H9 (cell line): Measurements from ENCODE around the gene PLN. TPM values are rescaled to one million over a fixed set of nuclear protein-coding genes. Genes with fewer than 3 reads are reported as not detected.

Experiments
- DNase-seq: peaks from one replicate; pipeline ENCODE4 v3.0.0-alpha.2; 2017
- H2AFZ ChIP-seq: one replicate; pipeline ENCODE4 v1.6.1; 2013; ENCODE audit warnings: mild to moderate bottlenecking, low read length, control low read depth, moderate library complexity
- H2AK5ac ChIP-seq: 2 replicates; pipeline ENCODE4 v1.6.1; 2013; ENCODE audit warnings: low read length, control low read depth, mixed read lengths; ENCODE audit not compliant: insufficient read length
- H2BK120ac ChIP-seq: one replicate; pipeline ENCODE4 v1.6.1; 2013; ENCODE audit warnings: low read depth, mild to moderate bottlenecking, low read length, control low read depth, inconsistent platforms; ENCODE audit not compliant: poor library complexity, severe bottlenecking
- H2BK12ac ChIP-seq: 2 replicates; pipeline ENCODE4 v1.6.1; 2013; ENCODE audit warnings: low read length, control low read depth, mixed read lengths, low read depth; ENCODE audit not compliant: insufficient read length
- H2BK15ac ChIP-seq: 2 replicates; pipeline ENCODE4 v1.6.1; 2013; ENCODE audit warnings: low read depth, low read length, control low read depth
- H2BK20ac ChIP-seq: one replicate; pipeline ENCODE4 v1.6.1; 2013; ENCODE audit warnings: low read depth, mild to moderate bottlenecking, low read length, control low read depth, inconsistent platforms; ENCODE audit not compliant: poor library complexity, severe bottlenecking
- H2BK5ac ChIP-seq: 2 replicates; pipeline ENCODE4 v1.6.1; 2013; ENCODE audit warnings: low read length, control low read depth, mixed read lengths; ENCODE audit not compliant: insufficient read length
- H3K14ac ChIP-seq: 2 replicates; pipeline ENCODE4 v1.6.1; 2013; ENCODE audit warnings: low read length, control low read depth; ENCODE audit not compliant: insufficient read depth
- H3K18ac ChIP-seq: 2 replicates; pipeline ENCODE4 v1.6.1; 2013; ENCODE audit warnings: low read depth, mild to moderate bottlenecking, mixed read lengths, low read length, control low read depth; ENCODE audit not compliant: insufficient read length
- H3K23ac ChIP-seq: 2 replicates; pipeline ENCODE4 v1.6.1; 2013; ENCODE audit warnings: low read length, control low read depth, mixed read lengths, low read depth; ENCODE audit not compliant: insufficient read length
- H3K23me2 ChIP-seq: 2 replicates; pipeline ENCODE4 v1.6.1; 2013; ENCODE audit warnings: low read depth, mild to moderate bottlenecking, mixed read lengths, low read length, control low read depth; ENCODE audit not compliant: insufficient read length, poor library complexity, severe bottlenecking
- H3K27ac ChIP-seq: 2 replicates; pipeline ENCODE4 v1.5.1; 2013; ENCODE audit warnings: low read length, control low read depth, mixed read lengths, low read depth; ENCODE audit not compliant: insufficient read length
- H3K27me3 ChIP-seq: 2 replicates; pipeline ENCODE4 v1.6.1; 2013; ENCODE audit warnings: low read length, control low read depth, inconsistent platforms; ENCODE audit not compliant: insufficient read depth
- H3K4ac ChIP-seq: 2 replicates; pipeline ENCODE4 v1.6.1; 2013; ENCODE audit warnings: low read depth, mild to moderate bottlenecking, control low read depth, inconsistent platforms, low read length, moderate library complexity
- H3K4me1 ChIP-seq: 2 replicates; pipeline ENCODE4 v1.6.1; 2013; ENCODE audit warnings: low read length, control low read depth, inconsistent platforms; ENCODE audit not compliant: insufficient read depth
- H3K4me2 ChIP-seq: 2 replicates; pipeline ENCODE4 v1.6.1; 2013; ENCODE audit warnings: low read length, control low read depth, mixed read lengths; ENCODE audit not compliant: insufficient read length, insufficient read depth
- H3K56ac ChIP-seq: 2 replicates; pipeline ENCODE4 v1.6.1; 2013; ENCODE audit warnings: low read depth, mild to moderate bottlenecking, mixed read lengths, low read length, control low read depth; ENCODE audit not compliant: insufficient read length
- H3K79me1 ChIP-seq: 2 replicates; pipeline ENCODE4 v1.6.1; 2013; ENCODE audit warnings: low read depth, mild to moderate bottlenecking, moderate library complexity, low read length, control low read depth, inconsistent platforms; ENCODE audit not compliant: insufficient read depth, poor library complexity, severe bottlenecking
- H3K79me2 ChIP-seq: 2 replicates; pipeline ENCODE4 v1.6.1; 2013; ENCODE audit warnings: low read length, control low read depth, inconsistent platforms; ENCODE audit not compliant: insufficient read depth
- H3K9ac ChIP-seq: 2 replicates; pipeline ENCODE4 v1.6.1; 2013; ENCODE audit warnings: low read length, control low read depth, mixed read lengths; ENCODE audit not compliant: insufficient read length; ENCODE audit errors: extremely low read depth
- H3K9me3 ChIP-seq: one replicate; pipeline ENCODE4 v1.6.1; 2013; ENCODE audit warnings: low read depth, low read length, inconsistent platforms; ENCODE audit not compliant: control insufficient read depth
- H3T11ph ChIP-seq: one replicate; pipeline ENCODE4 v1.6.1; 2013; ENCODE audit warnings: mild to moderate bottlenecking, low read length, control low read depth, inconsistent platforms
- H4K20me1 ChIP-seq: one replicate; pipeline ENCODE4 v1.6.1; 2013; ENCODE audit not compliant: control insufficient read depth, insufficient read length, insufficient read depth
- H4K5ac ChIP-seq: 2 replicates; pipeline ENCODE4 v1.6.1; 2013; ENCODE audit warnings: low read depth, mild to moderate bottlenecking, mixed read lengths, low read length, control low read depth; ENCODE audit not compliant: insufficient read length
- H4K8ac ChIP-seq: replicated peaks from 2 replicates; pipeline ENCODE4 v1.6.1; 2013; ENCODE audit warnings: low read length, control low read depth, mixed read lengths, low read depth; ENCODE audit not compliant: insufficient read length
- H4K91ac ChIP-seq: 2 replicates; pipeline ENCODE4 v1.6.1; 2013; ENCODE audit warnings: low read depth, mild to moderate bottlenecking, moderate library complexity, mixed read lengths, low read length, control low read depth; ENCODE audit not compliant: insufficient read length
- H3K27ac Mint-ChIP-seq, 3 experiments: 2 replicates in 2 of 3; 3 replicates in 1 of 3; pipeline ENCODE4 v1.8.0; 2020 to 2021; ENCODE audit warnings: mixed read lengths in 3 of 3, mild to moderate bottlenecking in 1 of 3, moderate library complexity in 1 of 3
- H3K27me3 Mint-ChIP-seq: 2 replicates; pipeline ENCODE4 v1.8.0; 2021; ENCODE audit warnings: low read depth, mild to moderate bottlenecking, moderate library complexity, mixed read lengths
- H3K36me3 Mint-ChIP-seq, 3 experiments: 2 replicates in 2 of 3; 3 replicates in 1 of 3; pipeline ENCODE4 v1.8.0; 2020 to 2021; ENCODE audit warnings: low read depth in 3 of 3, mixed read lengths in 3 of 3; ENCODE audit not compliant: insufficient read depth in 1 of 3
- H3K4me1 Mint-ChIP-seq, 2 experiments: 2 replicates each; pipeline ENCODE4 v1.8.0; 2020; ENCODE audit warnings: mixed read lengths in 2 of 2
- H3K4me3 Mint-ChIP-seq, 2 experiments: 2 replicates in 1 of 2; 3 replicates in 1 of 2; pipeline ENCODE4 v1.8.0; 2020 to 2021; ENCODE audit warnings: mild to moderate bottlenecking in 2 of 2, mixed read lengths in 2 of 2, moderate library complexity in 1 of 2
- H3K9me3 Mint-ChIP-seq, 2 experiments: 2 replicates in 1 of 2; 3 replicates in 1 of 2; pipeline ENCODE4 v1.8.0; 2020; ENCODE audit warnings: mild to moderate bottlenecking in 2 of 2, mixed read lengths in 2 of 2, moderate library complexity in 1 of 2
- WGBS: extraction: QIAGEN DNeasy Blood & Tissue Kit; methylation state at CpG from one replicate; pipeline ENCODE4 v1.1.7; 2013; ENCODE audit warnings: missing lambda C conversion rate, low lambda C conversion rate, mixed read lengths; ENCODE audit not compliant: insufficient read length; ENCODE audit errors: extremely low coverage; 5-methylcytosine and 5-hydroxymethylcytosine counted together
- total RNA-seq: library from RNA; stranded (reverse); gene quantifications from 2 replicates; pipeline ENCODE4 v1.2.1, GENCODE V29; 2021
- TF ChIP-seq, protein P1 (sequence below): fragments of 200-600 bp; sonication (generic); conservative IDR thresholded peaks from 3 replicates; pipeline ENCODE4 v1.8.0; 2021; ENCODE audit warnings: antibody characterized with exemption, mild to moderate bottlenecking

Gene PLN
- total RNA-seq, 1 experiment from 2014 or later, result not detected

DNA sequence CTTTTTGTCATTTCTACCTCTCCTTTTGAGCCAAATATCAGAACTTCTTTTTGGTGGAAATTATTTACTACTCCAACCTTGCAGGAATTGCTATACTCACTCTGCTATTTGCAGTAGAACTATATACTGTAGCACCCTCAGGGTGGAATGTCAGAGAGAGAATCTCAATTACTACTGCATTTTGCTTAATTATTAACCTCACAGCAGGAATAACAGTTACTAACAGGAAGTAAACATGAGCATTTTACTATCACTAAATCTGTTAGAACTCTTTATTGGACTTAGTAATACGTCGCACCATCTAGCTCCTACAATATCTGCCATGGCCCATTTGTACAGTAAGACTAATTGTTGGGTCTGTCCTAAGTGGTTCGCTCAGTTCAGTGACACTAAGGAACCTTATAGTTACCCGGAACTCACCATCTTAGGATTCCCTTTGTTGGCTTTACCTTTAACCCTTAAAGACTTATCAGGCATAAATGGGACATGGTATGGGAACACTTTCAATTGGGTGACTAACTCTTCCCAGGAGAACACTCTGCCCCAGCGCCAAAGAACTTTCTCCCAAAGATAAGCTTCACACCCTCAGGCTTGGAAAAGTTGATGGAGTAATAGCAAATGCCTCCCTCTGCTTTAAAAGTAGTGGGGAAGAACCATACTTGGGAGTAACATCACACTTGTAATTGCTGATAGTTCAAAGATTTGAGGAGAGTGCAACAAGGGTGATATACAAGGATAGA is 38.8 kb downstream of the PLN start:
- no peaks in the 10 kb centered on the region for H3K27me3 Mint-ChIP-seq
- no peaks in the 10 kb centered on the region for H4K20me1 ChIP-seq
- H3T11ph ChIP-seq, result no peak overlapping the region
- no peaks in the 10 kb centered on the region for H3K79me2 ChIP-seq
- no peak overlapping the region for H3K14ac ChIP-seq
- no peak overlapping the region for H2AFZ ChIP-seq
- no peak overlapping the region for H2BK5ac ChIP-seq
- no peak overlapping the region for H2BK15ac ChIP-seq
- H3K27ac Mint-ChIP-seq, result no peak overlapping the region
- no peaks in the 10 kb centered on the region for H3K27me3 ChIP-seq
- no peak overlapping the region for H2AK5ac ChIP-seq
- no peaks in the 10 kb centered on the region for H3K79me1 ChIP-seq
- no peaks in the 10 kb centered on the region for H3K23me2 ChIP-seq
- WGBS, result no CpG with 5 or more reads among the region's 5 CpGs
- H2BK20ac ChIP-seq, result no peak overlapping the region
- H4K91ac ChIP-seq, result no peak overlapping the region
- no peak overlapping the region for H2BK12ac ChIP-seq
- no peaks in the 10 kb centered on the region for H3K36me3 Mint-ChIP-seq
- H3K4me1 ChIP-seq, result peaks cover 4% of the 10 kb centered on the region; the same call in 1 of the 2 replicates
- no peak overlapping the region for H3K56ac ChIP-seq
- H3K9ac ChIP-seq, result no peak overlapping the region
- TF ChIP-seq, protein P1, sequence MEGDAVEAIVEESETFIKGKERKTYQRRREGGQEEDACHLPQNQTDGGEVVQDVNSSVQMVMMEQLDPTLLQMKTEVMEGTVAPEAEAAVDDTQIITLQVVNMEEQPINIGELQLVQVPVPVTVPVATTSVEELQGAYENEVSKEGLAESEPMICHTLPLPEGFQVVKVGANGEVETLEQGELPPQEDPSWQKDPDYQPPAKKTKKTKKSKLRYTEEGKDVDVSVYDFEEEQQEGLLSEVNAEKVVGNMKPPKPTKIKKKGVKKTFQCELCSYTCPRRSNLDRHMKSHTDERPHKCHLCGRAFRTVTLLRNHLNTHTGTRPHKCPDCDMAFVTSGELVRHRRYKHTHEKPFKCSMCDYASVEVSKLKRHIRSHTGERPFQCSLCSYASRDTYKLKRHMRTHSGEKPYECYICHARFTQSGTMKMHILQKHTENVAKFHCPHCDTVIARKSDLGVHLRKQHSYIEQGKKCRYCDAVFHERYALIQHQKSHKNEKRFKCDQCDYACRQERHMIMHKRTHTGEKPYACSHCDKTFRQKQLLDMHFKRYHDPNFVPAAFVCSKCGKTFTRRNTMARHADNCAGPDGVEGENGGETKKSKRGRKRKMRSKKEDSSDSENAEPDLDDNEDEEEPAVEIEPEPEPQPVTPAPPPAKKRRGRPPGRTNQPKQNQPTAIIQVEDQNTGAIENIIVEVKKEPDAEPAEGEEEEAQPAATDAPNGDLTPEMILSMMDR, result no peak
- no peak overlapping the region for H3K4ac ChIP-seq
- no peak overlapping the region for H3K4me3 Mint-ChIP-seq
- peaks cover 11% of the 10 kb centered on the region in 2 experiments for H3K4me1 Mint-ChIP-seq
- no peak overlapping the region for H2BK120ac ChIP-seq
- no peaks in the 10 kb centered on the region for H3K9me3 ChIP-seq
- H3K23ac ChIP-seq, result no peak overlapping the region
- no peak overlapping the region for H3K27ac ChIP-seq
- H4K8ac ChIP-seq, result no peak overlapping the region
- H4K5ac ChIP-seq, result no peak overlapping the region
- no peak for DNase-seq
- no peak overlapping the region for H3K4me2 ChIP-seq
- H3K18ac ChIP-seq, result no peak overlapping the region
- no peaks in the 10 kb centered on the region; a peak in 1 of 5 replicates for H3K9me3 Mint-ChIP-seq
